GM06990 (cell line): ENCODE results near the gene KRTAP8-1.
A peak's percentile ranks its signal among the peaks of the same experiment; 100 is the strongest.

Experiments
- DNase-seq: peaks from one replicate; pipeline ENCODE4 v3.0.0-alpha.2; 2011; ENCODE audit not compliant: insufficient read length; ENCODE audit errors: extremely low read depth
- H3K27me3 ChIP-seq: replicated peaks from 2 replicates; pipeline ENCODE4 v1.6.0; 2011; ENCODE audit warnings: low read length; ENCODE audit not compliant: control insufficient read depth, insufficient read depth
- H3K36me3 ChIP-seq: 2 replicates; pipeline ENCODE4 v1.5.1; 2011; ENCODE audit warnings: low read length; ENCODE audit not compliant: control insufficient read depth, insufficient read depth
- H3K4me3 ChIP-seq: replicated peaks from 2 replicates; pipeline ENCODE4 v1.5.1; 2011; ENCODE audit warnings: low read depth, mild to moderate bottlenecking, control low read depth, low read length
- CTCF ChIP-seq: IDR thresholded peaks from 2 replicates; pipeline ENCODE4 v1.5.1; 2011; ENCODE audit warnings: low read length, control low read depth, mild to moderate bottlenecking, inconsistent platforms; ENCODE audit not compliant: insufficient read depth, poor library complexity, severe bottlenecking

The KRTAP8-1 gene

GRCh38 chr21:30831194-30831765, 18.2 kb upstream of the KRTAP8-1 start:
- DNase-seq: no peak
- Histone ChIP-seq H3K36me3 (no peaks in the 10 kb centered on the region), H3K4me3 (no peak overlapping the region), H3K27me3 (no peaks in the 10 kb centered on the region)
- TF ChIP-seq CTCF: peak; percentile 61

- no peaks in the 10 kb centered on the region for H3K36me3 ChIP-seq
- H3K27me3 ChIP-seq: no peaks in the 10 kb centered on the region
- TF ChIP-seq CTCF: no peak
- no peak for DNase-seq
- H3K4me3 ChIP-seq: no peak within 1 kb of the TSS
Observed at GRCh38 chr21:30829659-30830058, 16.6 kb upstream of the KRTAP8-1 start, which contains the start of gene KRTAP7-1. Gene KRTAP7-1, minus strand, starts transcription at chr21:30829759. Its CDS starts 61 bp downstream, at chr21:30829698.

- Histone ChIP-seq H3K4me3 (no peak overlapping the region), H3K36me3 (no peaks in the 10 kb centered on the region), H3K27me3 (no peaks in the 10 kb centered on the region)
- TF ChIP-seq CTCF: no peak
- DNase-seq: no peak
Observed at GRCh38 chr21:30818837-30819610, 6.0 kb upstream of the KRTAP8-1 start.

GRCh38 chr21:30800605-30801004, 12.5 kb downstream of the KRTAP8-1 start:
- no peak for TF ChIP-seq CTCF
- Histone ChIP-seq H3K4me3 (no peak overlapping the region), H3K36me3 (no peaks in the 10 kb centered on the region), H3K27me3 (no peaks in the 10 kb centered on the region)
- no peak for DNase-seq

- Histone ChIP-seq H3K27me3 (no peaks in the 10 kb centered on the region), H3K36me3 (no peaks in the 10 kb centered on the region), H3K4me3 (no peak overlapping the region)
- no peak for DNase-seq
- no peak for TF ChIP-seq CTCF
Observed at GRCh38 chr21:30793581-30794314, 19.3 kb downstream of the KRTAP8-1 start.
